ENCODE measurements around the gene NFIA.
"Not testable (repeated sequence)": the region's sequence is repeated elsewhere in the genome, so short reads cannot be mapped to it uniquely, and the experiment has no call there.

Gene NFIA

GRCh38 chr1:61271412-61271789 lies 189.0 kb downstream of the NFIA start:
- H3K9ac ChIP-seq (ENCODE audit: low read length in 5 of 5), result no peak overlapping the region
- no peaks in the 10 kb centered on the region for H3K36me3 ChIP-seq (ENCODE audit: control insufficient read depth in 5 of 5, insufficient read depth in 5 of 5, low read length in 5 of 5)
- peaks cover 0 to 47% (median 28%) of the 10 kb centered on the region in 5 donors for H3K4me1 ChIP-seq (ENCODE audit: control insufficient read depth in 5 of 5, insufficient read depth in 5 of 5, low read length in 5 of 5)
- no peaks in the 10 kb centered on the region for H3K27me3 ChIP-seq (ENCODE audit: control insufficient read depth in 5 of 5, insufficient read depth in 4 of 5, low read length in 5 of 5)
- H3K27ac ChIP-seq (ENCODE audit: low read depth, low read length), result no peak overlapping the region
- H3K9me3 ChIP-seq (ENCODE audit: control insufficient read depth in 5 of 5, low read length in 5 of 5), result no peaks in the 10 kb centered on the region
- H3K4me3 ChIP-seq (ENCODE audit: low read depth in 1 of 5, low read length in 5 of 5), result no peak overlapping the region

- H3K9ac ChIP-seq (ENCODE audit: low read length in 5 of 5), result peak overlapping the region in 1 of 5 donors; percentile 1
- H3K27ac ChIP-seq (ENCODE audit: low read depth, low read length), result no peak overlapping the region
- H3K9me3 ChIP-seq (ENCODE audit: control insufficient read depth in 5 of 5, low read length in 5 of 5), result no peaks in the 10 kb centered on the region
- no peaks in the 10 kb centered on the region for H3K27me3 ChIP-seq (ENCODE audit: control insufficient read depth in 5 of 5, insufficient read depth in 4 of 5, low read length in 5 of 5)
- peak overlapping the region in 1 of 5 donors; percentile 15 for H3K4me3 ChIP-seq (ENCODE audit: low read depth in 1 of 5, low read length in 5 of 5)
- no peaks in the 10 kb centered on the region for H3K36me3 ChIP-seq (ENCODE audit: control insufficient read depth in 5 of 5, insufficient read depth in 5 of 5, low read length in 5 of 5)
- H3K4me1 ChIP-seq (ENCODE audit: control insufficient read depth in 5 of 5, insufficient read depth in 5 of 5, low read length in 5 of 5), result peaks cover 0 to 53% (median 31%) of the 10 kb centered on the region in 5 donors
Measured at GRCh38 chr1:61273167-61273705, 190.9 kb downstream of the NFIA start.

- no peaks in the 10 kb centered on the region for H3K36me3 ChIP-seq (ENCODE audit: control insufficient read depth in 5 of 5, insufficient read depth in 5 of 5, low read length in 5 of 5)
- no peak overlapping the region for H3K4me3 ChIP-seq (ENCODE audit: low read depth in 1 of 5, low read length in 5 of 5)
- H3K9ac ChIP-seq (ENCODE audit: low read length in 5 of 5), result no peak overlapping the region
- peaks cover 0 to 55% (median 31%) of the 10 kb centered on the region in 5 donors for H3K4me1 ChIP-seq (ENCODE audit: control insufficient read depth in 5 of 5, insufficient read depth in 5 of 5, low read length in 5 of 5)
- H3K27ac ChIP-seq (ENCODE audit: low read depth, low read length), result peak overlapping the region; percentile 26
- no peaks in the 10 kb centered on the region for H3K9me3 ChIP-seq (ENCODE audit: control insufficient read depth in 5 of 5, low read length in 5 of 5)
- no peaks in the 10 kb centered on the region for H3K27me3 ChIP-seq (ENCODE audit: control insufficient read depth in 5 of 5, insufficient read depth in 4 of 5, low read length in 5 of 5)
Measured at GRCh38 chr1:61273861-61274260, 191.5 kb downstream of the NFIA start.

- Histone ChIP-seq H3K9me3 (ENCODE audit: control insufficient read depth in 5 of 5, low read length in 5 of 5) (no peaks in the 10 kb centered on the region), H3K36me3 (ENCODE audit: control insufficient read depth in 5 of 5, insufficient read depth in 5 of 5, low read length in 5 of 5) (no peaks in the 10 kb centered on the region), H3K27ac (ENCODE audit: low read depth, low read length) (peak overlapping the region; percentile 26), H3K4me3 (ENCODE audit: low read depth in 1 of 5, low read length in 5 of 5) (peak overlapping the region in 1 of 5 donors; percentile 37), H3K4me1 (ENCODE audit: control insufficient read depth in 5 of 5, insufficient read depth in 5 of 5, low read length in 5 of 5) (peaks cover 0 to 57% (median 30%) of the 10 kb centered on the region in 5 donors), H3K9ac (ENCODE audit: low read length in 5 of 5) (peak overlapping the region in 1 of 5 donors; percentile 21), H3K27me3 (ENCODE audit: control insufficient read depth in 5 of 5, insufficient read depth in 4 of 5, low read length in 5 of 5) (no peaks in the 10 kb centered on the region)
Measured at GRCh38 chr1:61274939-61275338, 192.6 kb downstream of the NFIA start.

- Histone ChIP-seq H3K27me3 (ENCODE audit: control insufficient read depth in 5 of 5, insufficient read depth in 4 of 5, low read length in 5 of 5) (no peaks in the 10 kb centered on the region), H3K4me1 (ENCODE audit: control insufficient read depth in 5 of 5, insufficient read depth in 5 of 5, low read length in 5 of 5) (peaks cover 0 to 63% (median 30%) of the 10 kb centered on the region in 5 donors), H3K4me3 (ENCODE audit: low read depth in 1 of 5, low read length in 5 of 5) (no peak overlapping the region), H3K27ac (ENCODE audit: low read depth, low read length) (peak overlapping the region; percentile 28), H3K9ac (ENCODE audit: low read length in 5 of 5) (no peak overlapping the region), H3K9me3 (ENCODE audit: control insufficient read depth in 5 of 5, low read length in 5 of 5) (no peaks in the 10 kb centered on the region), H3K36me3 (ENCODE audit: control insufficient read depth in 5 of 5, insufficient read depth in 5 of 5, low read length in 5 of 5) (no peaks in the 10 kb centered on the region)
Measured at GRCh38 chr1:61276246-61276645, 193.9 kb downstream of the NFIA start.

GRCh38 chr1:61277121-61277690 lies 194.8 kb downstream of the NFIA start:
- peak overlapping the region in 3 of 5 donors; percentile 0 to 37 (median 6) for H3K4me3 ChIP-seq (ENCODE audit: low read depth in 1 of 5, low read length in 5 of 5)
- H3K27me3 ChIP-seq (ENCODE audit: control insufficient read depth in 5 of 5, insufficient read depth in 4 of 5, low read length in 5 of 5), result no peaks in the 10 kb centered on the region
- H3K36me3 ChIP-seq (ENCODE audit: control insufficient read depth in 5 of 5, insufficient read depth in 5 of 5, low read length in 5 of 5), result no peaks in the 10 kb centered on the region
- peak overlapping the region in 3 of 5 donors; percentile 11 to 56 (median 44) for H3K9ac ChIP-seq (ENCODE audit: low read length in 5 of 5)
- no peaks in the 10 kb centered on the region for H3K9me3 ChIP-seq (ENCODE audit: control insufficient read depth in 5 of 5, low read length in 5 of 5)
- peak overlapping the region; percentile 74 for H3K27ac ChIP-seq (ENCODE audit: low read depth, low read length)
- H3K4me1 ChIP-seq (ENCODE audit: control insufficient read depth in 5 of 5, insufficient read depth in 5 of 5, low read length in 5 of 5), result peaks cover 0 to 63% (median 30%) of the 10 kb centered on the region in 5 donors

GRCh38 chr1:61278503-61278902 lies 196.1 kb downstream of the NFIA start:
- not testable (repeated sequence) for H3K9me3 ChIP-seq (ENCODE audit: control insufficient read depth in 5 of 5, low read length in 5 of 5); H3K27me3 ChIP-seq (ENCODE audit: control insufficient read depth in 5 of 5, insufficient read depth in 4 of 5, low read length in 5 of 5); H3K4me3 ChIP-seq (ENCODE audit: low read depth in 1 of 5, low read length in 5 of 5); H3K36me3 ChIP-seq (ENCODE audit: control insufficient read depth in 5 of 5, insufficient read depth in 5 of 5, low read length in 5 of 5); H3K9ac ChIP-seq (ENCODE audit: low read length in 5 of 5)
- Histone ChIP-seq H3K27ac (ENCODE audit: low read depth, low read length) (peak overlapping the region; percentile 74), H3K4me1 (ENCODE audit: control insufficient read depth in 5 of 5, insufficient read depth in 5 of 5, low read length in 5 of 5) (peaks cover 0 to 55% (median 22%) of the 10 kb centered on the region in 5 donors)

GRCh38 chr1:61278966-61279365 lies 196.6 kb downstream of the NFIA start:
- Histone ChIP-seq H3K36me3 (ENCODE audit: control insufficient read depth in 5 of 5, insufficient read depth in 5 of 5, low read length in 5 of 5) (no peaks in the 10 kb centered on the region), H3K4me1 (ENCODE audit: control insufficient read depth in 5 of 5, insufficient read depth in 5 of 5, low read length in 5 of 5) (peaks cover 0 to 50% (median 18%) of the 10 kb centered on the region in 5 donors), H3K27me3 (ENCODE audit: control insufficient read depth in 5 of 5, insufficient read depth in 4 of 5, low read length in 5 of 5) (no peaks in the 10 kb centered on the region), H3K4me3 (ENCODE audit: low read depth in 1 of 5, low read length in 5 of 5) (no peak overlapping the region), H3K9me3 (ENCODE audit: control insufficient read depth in 5 of 5, low read length in 5 of 5) (no peaks in the 10 kb centered on the region), H3K27ac (ENCODE audit: low read depth, low read length) (peak overlapping the region; percentile 50), H3K9ac (ENCODE audit: low read length in 5 of 5) (no peak overlapping the region)

- no peak overlapping the region for H3K4me3 ChIP-seq (ENCODE audit: low read depth in 1 of 5, low read length in 5 of 5)
- H3K9ac ChIP-seq (ENCODE audit: low read length in 5 of 5), result no peak overlapping the region
- H3K27me3 ChIP-seq (ENCODE audit: control insufficient read depth in 5 of 5, insufficient read depth in 4 of 5, low read length in 5 of 5), result no peaks in the 10 kb centered on the region
- H3K36me3 ChIP-seq (ENCODE audit: control insufficient read depth in 5 of 5, insufficient read depth in 5 of 5, low read length in 5 of 5), result no peaks in the 10 kb centered on the region
- no peaks in the 10 kb centered on the region for H3K9me3 ChIP-seq (ENCODE audit: control insufficient read depth in 5 of 5, low read length in 5 of 5)
- H3K27ac ChIP-seq (ENCODE audit: low read depth, low read length), result peak overlapping the region; percentile 50
- peaks cover 0 to 44% (median 16%) of the 10 kb centered on the region in 5 donors for H3K4me1 ChIP-seq (ENCODE audit: control insufficient read depth in 5 of 5, insufficient read depth in 5 of 5, low read length in 5 of 5)
Measured at GRCh38 chr1:61279570-61279969, 197.2 kb downstream of the NFIA start.

- H3K27ac ChIP-seq (ENCODE audit: low read depth, low read length), result peak overlapping the region; percentile 50
- H3K4me1 ChIP-seq (ENCODE audit: control insufficient read depth in 5 of 5, insufficient read depth in 5 of 5, low read length in 5 of 5), result peaks cover 0 to 44% (median 16%) of the 10 kb centered on the region in 5 donors
Measured at GRCh38 chr1:61280452-61280851, 198.1 kb downstream of the NFIA start.

More at GRCh38 chr1:61280452-61280851, 198.1 kb downstream of the NFIA start:
- no peaks in the 10 kb centered on the region for H3K9me3 ChIP-seq (ENCODE audit: control insufficient read depth in 5 of 5, low read length in 5 of 5)
- peak overlapping the region in 1 of 5 donors; percentile 3 for H3K9ac ChIP-seq (ENCODE audit: low read length in 5 of 5)
- no peak overlapping the region for H3K4me3 ChIP-seq (ENCODE audit: low read depth in 1 of 5, low read length in 5 of 5)
- no peaks in the 10 kb centered on the region for H3K36me3 ChIP-seq (ENCODE audit: control insufficient read depth in 5 of 5, insufficient read depth in 5 of 5, low read length in 5 of 5)
- no peaks in the 10 kb centered on the region for H3K27me3 ChIP-seq (ENCODE audit: control insufficient read depth in 5 of 5, insufficient read depth in 4 of 5, low read length in 5 of 5)
